H1 (cell line): ENCODE data around the gene OGDHL. TPM values are rescaled to one million over a fixed set of nuclear protein-coding genes. Genes with fewer than 3 reads are reported as not detected.

Experiments
- CTCF ChIA-PET: fragments of 300-600 bp; sonication (Branson Sonifier 250); formaldehyde crosslinking; loops from one replicate; lab custom pipeline; 2021; ENCODE audit not compliant: partially characterized antibody; lab: Charles Lee
- POLR2A ChIA-PET: fragments of 300-600 bp; sonication (Branson Sonifier 250); formaldehyde crosslinking; loops from one replicate; lab custom pipeline; 2021; ENCODE audit warnings: inconsistent platforms; ENCODE audit not compliant: partially characterized antibody; lab: Charles Lee
- DNase-seq, 2 experiments: peaks; one replicate each; pipeline versions ENCODE4 v3.0.0 to v3.0.0-alpha.2; 2010 to 2022; ENCODE audit warnings: low spot score in 2 of 2, low read depth in 1 of 2, mixed read lengths in 1 of 2
- FAIRE-seq: peaks from 2 replicates; lab custom pipeline; 2011; peaks lifted over from hg19 to GRCh38; lab: Jason Lieb, UNC
- H2AFZ ChIP-seq: 2 replicates; pipeline ENCODE4 v1.8.1; 2012; ENCODE audit warnings: low read length, inconsistent platforms
- H2AK5ac ChIP-seq: 2 replicates; pipeline ENCODE4 v1.6.1; 2013; ENCODE audit warnings: low read depth, low read length
- H2BK120ac ChIP-seq: replicated peaks from 2 replicates; pipeline ENCODE3; 2013; ENCODE audit warnings: low read depth, low read length, inconsistent platforms
- H2BK12ac ChIP-seq: 2 replicates; pipeline ENCODE4 v1.6.1; 2013; ENCODE audit warnings: low read depth, low read length
- H2BK15ac ChIP-seq: 2 replicates; pipeline ENCODE4 v1.6.1; 2013; ENCODE audit warnings: low read length
- H2BK20ac ChIP-seq: 2 replicates; pipeline ENCODE4 v1.6.1; 2013; ENCODE audit warnings: low read length
- H2BK5ac ChIP-seq: 2 replicates; pipeline ENCODE4 v1.6.1; 2013; ENCODE audit warnings: low read depth, low read length
- H3K14ac ChIP-seq: 2 replicates; pipeline ENCODE4 v1.6.1; 2013; ENCODE audit warnings: inconsistent platforms; ENCODE audit not compliant: insufficient read length
- H3K18ac ChIP-seq: 2 replicates; pipeline ENCODE4 v1.6.1; 2013; ENCODE audit warnings: low read length; ENCODE audit errors: extremely low read depth
- H3K23ac ChIP-seq: 2 replicates; pipeline ENCODE4 v1.6.1; 2013; ENCODE audit warnings: inconsistent platforms; ENCODE audit not compliant: insufficient read length
- H3K23me2 ChIP-seq: 2 replicates; pipeline ENCODE4 v1.6.1; 2013; ENCODE audit warnings: low read depth, low read length
- H3K27ac ChIP-seq: 2 replicates; pipeline ENCODE4 v1.6.1; 2011; ENCODE audit warnings: low read depth, low read length, inconsistent platforms
- H3K27me3 ChIP-seq, 4 experiments: replicated peaks in 1 of 4; 1 replicate in 1 of 4; 2 replicates in 3 of 4; pipeline versions ENCODE4 v1.6.1 to v1.8.1; 2011 to 2013; ENCODE audit warnings: low read length in 3 of 4, mild to moderate bottlenecking in 3 of 4, inconsistent platforms in 2 of 4, mixed read lengths in 2 of 4, moderate library complexity in 1 of 4; ENCODE audit not compliant: control insufficient read depth in 3 of 4, insufficient read depth in 3 of 4; ENCODE audit errors: extremely low read depth in 1 of 4
- H3K36me3 ChIP-seq, 4 experiments: 2 replicates each; pipeline versions ENCODE4 v1.6.1 to v1.8.1; 2011 to 2013; ENCODE audit warnings: mild to moderate bottlenecking in 4 of 4, low read length in 3 of 4, moderate library complexity in 2 of 4, control low read depth in 1 of 4, inconsistent platforms in 1 of 4; ENCODE audit not compliant: insufficient read depth in 4 of 4, control insufficient read depth in 2 of 4
- H3K4ac ChIP-seq: replicated peaks from 2 replicates; pipeline ENCODE3; 2013; ENCODE audit warnings: low read length, low read depth, mixed read lengths, inconsistent platforms; ENCODE audit not compliant: insufficient read length
- H3K4me1 ChIP-seq, 4 experiments: replicated peaks in 1 of 4; 1 replicate in 1 of 4; 2 replicates in 3 of 4; pipeline versions ENCODE4 v1.6.1 to v1.8.1; 2011 to 2013; ENCODE audit warnings: low read length in 3 of 4, inconsistent platforms in 2 of 4, mixed read lengths in 1 of 4; ENCODE audit not compliant: insufficient read depth in 4 of 4, control insufficient read depth in 3 of 4
- H3K4me2 ChIP-seq, 2 experiments: 2 replicates each; pipeline versions ENCODE4 v1.6.1 to v1.8.1; 2011 to 2013; ENCODE audit warnings: low read depth in 2 of 2, low read length in 2 of 2, control low read depth in 1 of 2, inconsistent platforms in 1 of 2, mild to moderate bottlenecking in 1 of 2; ENCODE audit not compliant: insufficient read depth in 1 of 2
- H3K4me3 ChIP-seq, 4 experiments: fragments of 200-600, 300-600 bp in 1 of 4; sonication (generic), shearing (Covaris generic), sonication (Bioruptor Twin) in 1 of 4; 2 replicates each; pipeline versions ENCODE4 v1.5.1 to v1.8.1; 2011 to 2016; ENCODE audit warnings: low read length in 4 of 4, low read depth in 3 of 4, control low read depth in 2 of 4, inconsistent platforms in 2 of 4, mild to moderate bottlenecking in 2 of 4, mixed read lengths in 1 of 4, moderate library complexity in 1 of 4; ENCODE audit not compliant: insufficient read depth in 2 of 4; ENCODE audit errors: extremely low read depth in 1 of 4
- H3K56ac ChIP-seq: replicated peaks from 2 replicates; pipeline ENCODE3; 2013; ENCODE audit warnings: low read depth, mild to moderate bottlenecking, mixed read lengths, low read length, inconsistent platforms; ENCODE audit not compliant: insufficient read length
- H3K79me1 ChIP-seq: 2 replicates; pipeline ENCODE4 v1.6.1; 2013; ENCODE audit warnings: low read depth, low read length, control low read depth
- H3K79me2 ChIP-seq, 2 experiments: 2 replicates each; pipeline versions ENCODE4 v1.6.1 to v1.8.1; 2012 to 2013; ENCODE audit warnings: low read length in 2 of 2, mild to moderate bottlenecking in 2 of 2, inconsistent platforms in 1 of 2; ENCODE audit not compliant: insufficient read depth in 2 of 2, control insufficient read depth in 1 of 2
- H3K9ac ChIP-seq, 4 experiments: replicated peaks in 1 of 4; 1 replicate in 1 of 4; 2 replicates in 3 of 4; pipeline versions ENCODE4 v1.6.1 to v1.8.1; 2011 to 2013; ENCODE audit warnings: low read depth in 3 of 4, low read length in 3 of 4, control low read depth in 2 of 4, mild to moderate bottlenecking in 2 of 4, moderate library complexity in 2 of 4, inconsistent platforms in 1 of 4; ENCODE audit errors: extremely low read depth in 1 of 4
- H3K9me3 ChIP-seq, 2 experiments: 2 replicates each; pipeline versions ENCODE4 v1.6.1 to v1.8.1; 2012 to 2013; ENCODE audit warnings: mild to moderate bottlenecking in 2 of 2, moderate library complexity in 2 of 2, control low read depth in 1 of 2, inconsistent platforms in 1 of 2, low read depth in 1 of 2, low read length in 1 of 2, mixed read lengths in 1 of 2; ENCODE audit not compliant: insufficient read depth in 2 of 2
- H4K20me1 ChIP-seq, 2 experiments: replicated peaks in 1 of 2; 2 replicates each; pipeline versions ENCODE3 to v1.8.1; 2011 to 2013; ENCODE audit warnings: inconsistent platforms in 2 of 2, low read length in 2 of 2, mild to moderate bottlenecking in 1 of 2; ENCODE audit not compliant: insufficient read depth in 2 of 2, control insufficient read depth in 1 of 2
- H4K5ac ChIP-seq: 2 replicates; pipeline ENCODE4 v1.6.1; 2013; ENCODE audit warnings: low read length, low read depth, mixed read lengths, inconsistent platforms; ENCODE audit not compliant: insufficient read length
- H4K8ac ChIP-seq: 2 replicates; pipeline ENCODE4 v1.8.0; 2013; ENCODE audit warnings: mild to moderate bottlenecking, moderate library complexity, low read length, inconsistent platforms; ENCODE audit not compliant: insufficient read depth; ENCODE audit errors: extremely low read depth
- H4K91ac ChIP-seq: replicated peaks from 2 replicates; pipeline ENCODE3; 2013; ENCODE audit warnings: low read length, mixed read lengths, inconsistent platforms; ENCODE audit not compliant: insufficient read length
- JUND ChIP-seq: IDR thresholded peaks from 2 replicates; pipeline ENCODE4 v1.6.1; 2011; ENCODE audit warnings: mild to moderate bottlenecking, improper control_type of control experiment, low read length
- RAD21 ChIP-seq, 2 experiments: IDR thresholded peaks in 1 of 2; conservative IDR thresholded peaks in 1 of 2; 2 replicates each; pipeline ENCODE4 v1.6.1; 2011; ENCODE audit warnings: low read depth in 2 of 2, low read length in 2 of 2, improper control_type of control experiment in 1 of 2, inconsistent platforms in 1 of 2, mild to moderate bottlenecking in 1 of 2, moderate library complexity in 1 of 2
- RNF2 ChIP-seq: fragments of 200-900, 300-1000 bp; sonication (generic); IDR thresholded peaks from 2 replicates; pipeline ENCODE4 v1.7.1; 2016; ENCODE audit warnings: borderline replicate concordance, low read depth, mild to moderate bottlenecking, antibody characterized with exemption, low read length; ENCODE audit not compliant: poor library complexity, severe bottlenecking; ENCODE audit errors: missing control alignments
- TAF7 ChIP-seq: optimal IDR thresholded peaks from 2 replicates; pipeline ENCODE3; 2011; ENCODE audit warnings: low read depth, mild to moderate bottlenecking, inconsistent platforms, low read length, moderate library complexity, borderline replicate concordance
- WGBS, 2 experiments: shearing (Covaris generic) in 1 of 2; methylation state at CpG; one replicate each; pipeline versions ENCODE4 v1.1.6 to v1.1.7; 2013 to 2015; ENCODE audit warnings: low lambda C conversion rate in 2 of 2, mixed read lengths in 2 of 2, inconsistent platforms in 1 of 2, low coverage in 1 of 2, missing lambda C conversion rate in 1 of 2; ENCODE audit not compliant: insufficient replicate concordance in 2 of 2, insufficient coverage in 1 of 2, insufficient read length in 1 of 2; ENCODE audit errors: extremely low coverage in 1 of 2, missing lambda C conversion rate in 1 of 2; 5-methylcytosine and 5-hydroxymethylcytosine counted together
- polyA plus RNA-seq, 7 experiments: library from polyadenylated mRNA; depleted of rRNA in 3 of 7; stranded (reverse) in 5 of 7; unstranded in 2 of 7; fragments of >200 nt in 5 of 7; fragments of 200-250 nt in 2 of 7; gene quantifications; 1 replicate in 5 of 7; 2 replicates in 1 of 7; 4 replicates in 1 of 7; pipeline versions ENCODE4 v1.2.1 to v1.2.3, GENCODE V29; 2011 to 2013; ENCODE audit warnings: missing spikeins in 2 of 7, mixed read lengths in 2 of 7
- total RNA-seq: library from RNA; stranded (reverse); fragmentation: NEBNext Ultra II Directional; extraction: Animal tissue kit (Norgen Biotek cat#: 25700); gene quantifications from 2 replicates; pipeline ENCODE4 v1.2.1, GENCODE V29; 2021

OGDHL gene
- total and polyA plus RNA-seq, 2 of the 8 experiments (the other 6 are each of a cell fraction or from before 2014, with no cell fraction given): 16.1 to 16.6 TPM

DNA sequence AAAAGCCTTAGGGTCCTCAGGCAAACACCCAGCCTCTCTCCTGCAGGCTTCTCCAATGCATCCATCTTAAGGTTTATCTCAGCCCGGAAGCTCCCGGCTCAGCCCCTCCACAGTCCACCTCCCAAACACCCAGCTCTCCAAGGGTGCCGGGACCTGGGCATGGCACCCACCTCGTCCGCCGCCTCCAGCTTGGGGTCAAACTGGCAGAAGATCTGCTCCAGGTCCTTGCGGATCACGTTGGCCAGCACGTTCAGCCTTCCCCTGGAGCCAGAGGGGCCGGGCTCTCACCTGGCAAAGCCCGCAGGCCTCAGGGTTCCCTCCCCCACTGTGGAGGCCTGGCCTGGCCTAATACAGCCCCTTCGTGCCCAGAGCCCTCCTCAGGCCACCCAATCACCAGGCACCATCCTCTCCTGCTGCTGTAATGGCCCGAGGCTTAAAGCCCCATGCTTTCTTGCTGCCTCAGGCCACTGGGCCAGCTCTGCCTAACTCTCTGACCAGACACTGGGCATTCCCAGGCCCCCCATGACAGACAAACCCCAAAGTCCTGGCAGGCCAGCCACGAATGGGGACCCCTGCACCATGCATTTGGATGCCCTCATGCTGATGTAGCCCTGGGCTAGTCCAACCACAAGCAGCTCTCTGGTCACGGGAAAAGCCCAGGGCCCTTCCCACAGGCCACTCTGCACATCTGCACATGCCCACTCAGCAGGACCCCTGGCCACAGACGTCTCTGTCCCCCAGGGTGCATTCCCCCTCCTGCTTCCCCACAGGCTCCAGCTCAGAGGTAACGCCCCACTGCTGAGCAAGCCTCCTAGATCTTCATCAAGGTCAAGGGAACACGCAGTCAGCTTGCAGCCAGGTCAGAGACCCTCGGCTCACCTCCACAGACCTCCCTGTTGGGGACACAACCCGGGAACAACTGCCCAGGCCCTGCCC, 12.3 kb downstream of the OGDHL start:
- H4K20me1 ChIP-seq: peaks cover 0 to 4% of the 10 kb centered on the region in 2 experiments
- H2BK120ac ChIP-seq: no peak overlapping the region
- H3K23ac ChIP-seq: no peak overlapping the region
- ChIA-PET POLR2A (interaction anchor here (1.1 kb wide), 2 partner anchors 9 to 13 kb away, joined by 3 to 4 read pairs; no protein-coding TSS in a partner anchor), CTCF (interaction anchor here (1.0 to 1.1 kb wide), 2 partner anchors 10 to 156 kb away, joined by 3 to 4 read pairs; no protein-coding TSS in a partner anchor)
- no peaks in the 10 kb centered on the region; the same call in none of the 2 replicates for H3K79me1 ChIP-seq
- H3K9ac ChIP-seq: no peak overlapping the region
- no peaks in the 10 kb centered on the region for H3K9me3 ChIP-seq
- no peak overlapping the region for H2BK20ac ChIP-seq
- H3K18ac ChIP-seq: no peak overlapping the region
- no peak overlapping the region for H4K91ac ChIP-seq
- no peak overlapping the region for H2BK5ac ChIP-seq
- WGBS, 2 experiments: 87% methylated on average over 18 of the region's 20 CpGs; no CpG with 5 or more reads in 1 of the 2 experiments
- H3K14ac ChIP-seq: no peak overlapping the region
- no peak overlapping the region for H2AFZ ChIP-seq
- TF ChIP-seq RNF2 (no peak), TAF7 (no peak), JUND (no peak), RAD21 (IDR thresholded peaks at IDR 0.05 in 1 of 2, conservative IDR thresholded peaks at IDR 0.05 in 1 of 2; ENCODE audit: low read depth in 2 of 2, low read length in 2 of 2) (no peak)
- peaks cover 0 to 7% (median 6%) of the 10 kb centered on the region in 4 experiments; a peak in 4 of 8 replicates for H3K36me3 ChIP-seq
- H4K5ac ChIP-seq: no peak overlapping the region
- no peak overlapping the region for H2AK5ac ChIP-seq
- no peak overlapping the region for H2BK15ac ChIP-seq
- H2BK12ac ChIP-seq: no peak overlapping the region
- no peak for FAIRE-seq
- no peaks in the 10 kb centered on the region for H3K79me2 ChIP-seq
- H3K23me2 ChIP-seq: no peaks in the 10 kb centered on the region
- no peak overlapping the region for H3K4ac ChIP-seq
- H3K27me3 ChIP-seq: no peaks in the 10 kb centered on the region
- no peak overlapping the region for H3K27ac ChIP-seq
- no peak for DNase-seq
- H3K56ac ChIP-seq: no peak overlapping the region
- no peak overlapping the region for H4K8ac ChIP-seq
- H3K4me3 ChIP-seq: no peak overlapping the region
- no peak overlapping the region for H3K4me2 ChIP-seq
- H3K4me1 ChIP-seq: no peaks in the 10 kb centered on the region
